SU-DHL-6 (cell line): ENCODE data around the gene DNASE1.

ENCODE experiments used
- H2AFZ ChIP-seq: fragments of 200-600 bp; sonication (generic); 2 replicates; pipeline ENCODE4 v1.6.1; 2014; ENCODE audit warnings: low read depth, mild to moderate bottlenecking, moderate library complexity, mixed read lengths, antibody characterized with exemption, low read length; ENCODE audit not compliant: severe bottlenecking
- H3F3A ChIP-seq: fragments of 200-600 bp; shearing (Covaris generic); 2 replicates; pipeline ENCODE4 v1.6.0; 2016; ENCODE audit warnings: antibody characterized with exemption, mild to moderate bottlenecking; ENCODE audit not compliant: insufficient read depth
- H3K27ac ChIP-seq: fragments of 200-600 bp; sonication (generic); 2 replicates; pipeline ENCODE4 v1.5.1; 2016; ENCODE audit warnings: low read depth, mild to moderate bottlenecking, low read length, moderate library complexity, mixed read lengths
- H3K27me3 ChIP-seq: fragments of 200-600 bp; sonication (generic), shearing (Covaris generic); 2 replicates; pipeline ENCODE4 v1.6.0; 2014; ENCODE audit warnings: mild to moderate bottlenecking, low read length
- H3K36me3 ChIP-seq: fragments of 200-600 bp; sonication (generic); 2 replicates; pipeline ENCODE4 v1.6.1; 2014; ENCODE audit warnings: mild to moderate bottlenecking, low read length, mixed read lengths
- H3K4me2 ChIP-seq: fragments of 300-600, 200-600 bp; shearing (Covaris generic), sonication (generic); 2 replicates; pipeline ENCODE4 v1.6.0; 2014; ENCODE audit warnings: low read length, low read depth, mild to moderate bottlenecking; ENCODE audit not compliant: poor library complexity, severe bottlenecking
- H3K4me3 ChIP-seq: fragments of 200-600 bp; sonication (generic); 2 replicates; pipeline ENCODE4 v1.5.1; 2014; ENCODE audit warnings: antibody characterized with exemption, low read length, mild to moderate bottlenecking, mixed read lengths; ENCODE audit not compliant: insufficient read depth, poor library complexity, severe bottlenecking
- H3K79me2 ChIP-seq: fragments of 200-600 bp; sonication (generic); 2 replicates; pipeline ENCODE4 v1.6.1; 2014; ENCODE audit warnings: mild to moderate bottlenecking, low read length, moderate library complexity; ENCODE audit not compliant: insufficient read depth
- H3K9ac ChIP-seq: fragments of 200-600 bp; sonication (generic); 2 replicates; pipeline ENCODE4 v1.7.0; 2014; ENCODE audit warnings: mild to moderate bottlenecking, low read length
- H3K9me2 ChIP-seq: fragments of 200-600 bp; sonication (generic); replicated peaks from 2 replicates; pipeline ENCODE4 v1.6.1; 2014; ENCODE audit warnings: low read length; ENCODE audit not compliant: insufficient read depth
- H3K9me3 ChIP-seq: fragments of 200-600 bp; sonication (generic); 2 replicates; pipeline ENCODE4 v1.6.1; 2014; ENCODE audit warnings: low read length, mixed read lengths; ENCODE audit not compliant: insufficient read depth
- H4K20me1 ChIP-seq: fragments of 200-600 bp; sonication (generic); 2 replicates; pipeline ENCODE4 v1.6.1; 2014; ENCODE audit warnings: low read depth, mild to moderate bottlenecking, antibody characterized with exemption, low read length, moderate library complexity, mixed read lengths
- CTCF ChIP-seq: fragments of 200-600 bp; sonication (generic); IDR thresholded peaks from one replicate; pipeline ENCODE4 v1.5.1; 2017; ENCODE audit warnings: antibody characterized with exemption, mild to moderate bottlenecking, low read length, moderate library complexity; ENCODE audit not compliant: insufficient read depth, poor library complexity, severe bottlenecking
- EZH2phosphoT487 ChIP-seq: fragments of 200-600 bp; sonication (generic), shearing (Covaris generic); conservative IDR thresholded peaks from 2 replicates; pipeline ENCODE4 v1.6.1; 2018; ENCODE audit warnings: mild to moderate bottlenecking, antibody characterized with exemption, low read length, moderate library complexity, mixed read lengths

DNASE1 gene

GRCh38 chr16:3668626-3669025, 14.1 kb downstream of the DNASE1 start:
- Histone ChIP-seq H3K9ac (no peak overlapping the region), H2AFZ (no peak overlapping the region), H3K9me2 (no peaks in the 10 kb centered on the region), H4K20me1 (no peaks in the 10 kb centered on the region), H3K4me3 (no peak overlapping the region), H3F3A (peaks cover 10% of the 10 kb centered on the region), H3K9me3 (no peaks in the 10 kb centered on the region), H3K4me2 (no peak overlapping the region), H3K36me3 (0 out of 2 replicates have a peak, but pooled peaks cover 2% of the 10 kb centered on the region), H3K79me2 (no peaks in the 10 kb centered on the region), H3K27me3 (no peaks in the 10 kb centered on the region), H3K27ac (no peak overlapping the region)
- TF ChIP-seq CTCF (no peak), EZH2phosphoT487 (no peak)

GRCh38 chr16:3669082-3669481, 14.6 kb downstream of the DNASE1 start:
- TF ChIP-seq EZH2phosphoT487 (no peak), CTCF (no peak)
- Histone ChIP-seq H3F3A (peaks cover 10% of the 10 kb centered on the region), H3K9me2 (no peaks in the 10 kb centered on the region), H3K9me3 (no peaks in the 10 kb centered on the region), H3K27me3 (no peaks in the 10 kb centered on the region), H3K4me3 (no peak overlapping the region), H4K20me1 (no peaks in the 10 kb centered on the region), H2AFZ (no peak overlapping the region), H3K9ac (no peak overlapping the region), H3K4me2 (no peak overlapping the region), H3K79me2 (no peaks in the 10 kb centered on the region), H3K36me3 (0 out of 2 replicates have a peak, but pooled peaks cover 2% of the 10 kb centered on the region), H3K27ac (no peak overlapping the region)

GRCh38 chr16:3670711-3671110, 16.2 kb downstream of the DNASE1 start:
- Histone ChIP-seq H3K4me3 (no peak overlapping the region), H3K27me3 (no peaks in the 10 kb centered on the region), H3K9me3 (no peaks in the 10 kb centered on the region), H3K36me3 (0 out of 2 replicates have a peak, but pooled peaks cover 2% of the 10 kb centered on the region), H4K20me1 (no peaks in the 10 kb centered on the region), H3K9me2 (no peaks in the 10 kb centered on the region), H3K4me2 (no peak overlapping the region), H3K79me2 (no peaks in the 10 kb centered on the region), H3K9ac (no peak overlapping the region), H3F3A (peaks cover 10% of the 10 kb centered on the region), H3K27ac (no peak overlapping the region), H2AFZ (no peak overlapping the region)
- TF ChIP-seq EZH2phosphoT487: no peak
- no peak for TF ChIP-seq CTCF
